Measurements from ENCODE around the gene UBXN4. TPM values are rescaled to one million over a fixed set of nuclear protein-coding genes. Genes with fewer than 3 reads are reported as not detected.

The UBXN4 gene
- total RNA-seq, 2 donors from 2014 or later: 114 to 131 TPM

GRCh38 chr2:135744760-135745314 is 3.2 kb downstream of the UBXN4 start:
- peaks cover 4% of the 10 kb centered on the region in 2 donors for H3K9me3 Mint-ChIP-seq
- no peak for DNase-seq (ENCODE audit: low spot score in 2 of 2)
- no peak for ATAC-seq
- H3K36me3 Mint-ChIP-seq: peaks cover 14 to 26% of the 10 kb centered on the region in 2 donors
- peak overlapping the region in 1 of 2 donors; percentile 72 for H3K27ac Mint-ChIP-seq

GRCh38 chr2:135745545-135745944 is 3.9 kb downstream of the UBXN4 start:
- Mint-ChIP-seq H3K9me3 (peaks cover 4% of the 10 kb centered on the region in 2 donors), H3K27ac (no peak overlapping the region), H3K36me3 (peaks cover 14 to 26% of the 10 kb centered on the region in 2 donors)
- ATAC-seq (no peak), DNase-seq (ENCODE audit: low spot score in 2 of 2) (no peak)

- DNase-seq (ENCODE audit: low spot score in 2 of 2) (no peak), ATAC-seq (no peak)
- H3K36me3 Mint-ChIP-seq: peaks cover 15 to 59% of the 10 kb centered on the region in 2 donors
- H3K9me3 Mint-ChIP-seq: peaks cover 3 to 4% of the 10 kb centered on the region in 2 donors
- no peak overlapping the region for H3K27ac Mint-ChIP-seq
Measured at GRCh38 chr2:135755573-135755972, 13.9 kb downstream of the UBXN4 start.

- DNase-seq (ENCODE audit: low spot score in 2 of 2) (no peak), ATAC-seq (no peak)
- Mint-ChIP-seq H3K9me3 (peaks cover 3 to 4% of the 10 kb centered on the region in 2 donors), H3K36me3 (peaks cover 15 to 60% of the 10 kb centered on the region in 2 donors), H3K27ac (no peak overlapping the region)
Measured at GRCh38 chr2:135756692-135757091, 15.0 kb downstream of the UBXN4 start.

GRCh38 chr2:135762022-135762421 is 20.4 kb downstream of the UBXN4 start:
- no peak for DNase-seq (ENCODE audit: low spot score in 2 of 2)
- H3K27ac Mint-ChIP-seq: no peak overlapping the region
- H3K9me3 Mint-ChIP-seq: peaks cover 0 to under 1% of the 10 kb centered on the region in 2 donors
- H3K36me3 Mint-ChIP-seq: peaks cover 5 to 44% of the 10 kb centered on the region in 2 donors
- ATAC-seq: no peak

- ATAC-seq: no peak
Measured at GRCh38 chr2:135762530-135762929, 20.9 kb downstream of the UBXN4 start.

GRCh38 chr2:135768863-135769262 is 27.2 kb downstream of the UBXN4 start:
- Mint-ChIP-seq H3K36me3 (peaks cover 21 to 42% of the 10 kb centered on the region in 2 donors), H3K9me3 (no peaks in the 10 kb centered on the region), H3K27ac (peak overlapping the region in 1 of 2 donors; percentile 47)
- ATAC-seq: no peak
- DNase-seq (ENCODE audit: low spot score in 2 of 2): no peak

More at GRCh38 chr2:135762530-135762929, 20.9 kb downstream of the UBXN4 start:
- Mint-ChIP-seq H3K9me3 (no peaks in the 10 kb centered on the region), H3K36me3 (peaks cover 4 to 44% of the 10 kb centered on the region in 2 donors), H3K27ac (no peak overlapping the region)
- no peak for DNase-seq (ENCODE audit: low spot score in 2 of 2)

- ATAC-seq: peak; percentile 26 to 79
- H3K9me3 Mint-ChIP-seq: no peaks in the 10 kb centered on the region
- no peak for DNase-seq (ENCODE audit: low spot score in 2 of 2)
- peaks cover 20 to 34% of the 10 kb centered on the region in 2 donors for H3K36me3 Mint-ChIP-seq
- H3K27ac Mint-ChIP-seq: peak overlapping the region in 1 of 2 donors; percentile 5
Measured at GRCh38 chr2:135773319-135773718, 31.7 kb downstream of the UBXN4 start.

- no peaks in the 10 kb centered on the region for H3K9me3 Mint-ChIP-seq
- DNase-seq (ENCODE audit: low spot score in 2 of 2): no peak
- no peak for ATAC-seq
- H3K27ac Mint-ChIP-seq: no peak overlapping the region
- H3K36me3 Mint-ChIP-seq: peaks cover 20 to 34% of the 10 kb centered on the region in 2 donors
Measured at GRCh38 chr2:135773917-135774316, 32.3 kb downstream of the UBXN4 start.

- peaks cover 18 to 28% of the 10 kb centered on the region in 2 donors for H3K36me3 Mint-ChIP-seq
- DNase-seq (ENCODE audit: low spot score in 2 of 2): no peak
- H3K9me3 Mint-ChIP-seq: no peaks in the 10 kb centered on the region
- no peak for ATAC-seq
- peak overlapping the region in 1 of 2 donors; percentile 8 for H3K27ac Mint-ChIP-seq
Measured at GRCh38 chr2:135775420-135775819, 33.8 kb downstream of the UBXN4 start.

- Mint-ChIP-seq H3K36me3 (peaks cover 22 to 31% of the 10 kb centered on the region in 2 donors), H3K27ac (no peak overlapping the region), H3K9me3 (no peaks in the 10 kb centered on the region)
- DNase-seq (ENCODE audit: low spot score in 2 of 2) (no peak), ATAC-seq (no peak)
Measured at GRCh38 chr2:135776367-135776766, 34.7 kb downstream of the UBXN4 start.

GRCh38 chr2:135782231-135782630 is 40.6 kb downstream of the UBXN4 start:
- DNase-seq (ENCODE audit: low spot score in 2 of 2) (no peak), ATAC-seq (no peak)
- Mint-ChIP-seq H3K27ac (no peak overlapping the region), H3K36me3 (peaks cover 28 to 36% of the 10 kb centered on the region in 2 donors), H3K9me3 (no peaks in the 10 kb centered on the region)

- Mint-ChIP-seq H3K27ac (peak overlapping the region in 1 of 2 donors; percentile 59), H3K9me3 (no peaks in the 10 kb centered on the region), H3K36me3 (peaks cover 28 to 36% of the 10 kb centered on the region in 2 donors)
- no peak for DNase-seq (ENCODE audit: low spot score in 2 of 2)
- no peak for ATAC-seq
Measured at GRCh38 chr2:135783439-135783838, 41.8 kb downstream of the UBXN4 start.

GRCh38 chr2:135785032-135785431 is 43.4 kb downstream of the UBXN4 start:
- no peak for DNase-seq (ENCODE audit: low spot score in 2 of 2)
- H3K27ac Mint-ChIP-seq: no peak overlapping the region
- H3K9me3 Mint-ChIP-seq: no peaks in the 10 kb centered on the region
- ATAC-seq: no peak
- peaks cover 28 to 36% of the 10 kb centered on the region in 2 donors for H3K36me3 Mint-ChIP-seq

- ATAC-seq (no peak), DNase-seq (ENCODE audit: low spot score in 2 of 2) (no peak)
- H3K36me3 Mint-ChIP-seq: peaks cover 16 to 25% of the 10 kb centered on the region in 2 donors
- H3K27ac Mint-ChIP-seq: peak overlapping the region in 1 of 2 donors; percentile 39
- H3K9me3 Mint-ChIP-seq: no peaks in the 10 kb centered on the region
Measured at GRCh38 chr2:135786823-135787222, 45.2 kb downstream of the UBXN4 start.

- Mint-ChIP-seq H3K27ac (no peak overlapping the region), H3K36me3 (peaks cover under 1 to 8% of the 10 kb centered on the region in 2 donors)
- ATAC-seq: no peak
Measured at GRCh38 chr2:135790423-135790822, 48.8 kb downstream of the UBXN4 start.

GRCh38 chr2:135791418-135792190 is 49.9 kb downstream of the UBXN4 start:
- peak overlapping the region in 1 of 2 donors; percentile 68 for H3K27ac Mint-ChIP-seq
- DNase-seq (ENCODE audit: low spot score in 2 of 2) (no peak), ATAC-seq (no peak)
- H3K36me3 Mint-ChIP-seq: no peaks in the 10 kb centered on the region
- no peaks in the 10 kb centered on the region for H3K9me3 Mint-ChIP-seq

More at GRCh38 chr2:135790423-135790822, 48.8 kb downstream of the UBXN4 start:
- no peak for DNase-seq (ENCODE audit: low spot score in 2 of 2)
- H3K9me3 Mint-ChIP-seq: no peaks in the 10 kb centered on the region

Measured in activated naive CD4-positive, alpha-beta T cell treated with anti-CD3 and anti-CD28 coated beads, Interleukin-2, amount 50 U/mL, for 72 hours (primary cell).